T1000 (cell line): ENCODE data around the gene WNK1.
"Not testable (repeated sequence)": the region's sequence is repeated elsewhere in the genome, so short reads cannot be mapped to it uniquely, and the experiment has no call there.

Source experiments
- DNase-seq: peaks from one replicate; lab custom pipeline; 2025; ENCODE audit warnings: mixed read lengths; lab: John Stamatoyannopoulos, UW

WNK1 gene

GRCh38 chr12:817941-818600, 65.7 kb downstream of the WNK1 start:
- DNase-seq: no peak

- DNase-seq: no peak
Observed at GRCh38 chr12:818733-819132, 66.4 kb downstream of the WNK1 start.

- no peak for DNase-seq
Observed at GRCh38 chr12:820336-820735, 68.0 kb downstream of the WNK1 start.

- DNase-seq: no peak
Observed at GRCh38 chr12:823028-823698, 70.8 kb downstream of the WNK1 start.

- DNase-seq: no peak
Observed at GRCh38 chr12:826331-826730, 74.0 kb downstream of the WNK1 start.

GRCh38 chr12:828726-829395, 76.5 kb downstream of the WNK1 start:
- no peak for DNase-seq

- no peak for DNase-seq
Observed at GRCh38 chr12:830111-830867, 77.9 kb downstream of the WNK1 start.

- DNase-seq: no peak
Observed at GRCh38 chr12:835754-836518, 83.6 kb downstream of the WNK1 start.

- DNase-seq: no peak
Observed at GRCh38 chr12:836952-837351, 84.6 kb downstream of the WNK1 start.

GRCh38 chr12:837548-837947, 85.2 kb downstream of the WNK1 start:
- DNase-seq: no peak

- DNase-seq: no peak
Observed at GRCh38 chr12:843609-844008, 91.2 kb downstream of the WNK1 start.

- DNase-seq: no peak
Observed at GRCh38 chr12:846421-846820, 94.0 kb downstream of the WNK1 start.

- DNase-seq: no peak
Observed at GRCh38 chr12:848173-848865, 95.9 kb downstream of the WNK1 start.

- DNase-seq: no peak
Observed at GRCh38 chr12:848882-849527, 96.6 kb downstream of the WNK1 start.

GRCh38 chr12:849733-850437, 97.5 kb downstream of the WNK1 start:
- DNase-seq: not testable (repeated sequence)

GRCh38 chr12:851343-851742, 99.0 kb downstream of the WNK1 start:
- DNase-seq: no peak

- no peak for DNase-seq
Observed at GRCh38 chr12:851913-852312, 99.5 kb downstream of the WNK1 start.

- no peak for DNase-seq
Observed at GRCh38 chr12:852864-853263, 100.5 kb downstream of the WNK1 start.

- DNase-seq: no peak
Observed at GRCh38 chr12:857611-858010, 105.2 kb downstream of the WNK1 start.

GRCh38 chr12:862303-862911, 110.0 kb downstream of the WNK1 start:
- no peak for DNase-seq
